HEK293 (cell line): ENCODE results near the gene DRC7.

Source experiments
- CTCF ChIA-PET: fragments of 350-600 bp; formaldehyde crosslinking; extraction: SDS; loops from one replicate; lab custom pipeline; 2021; ENCODE audit warnings: antibody characterized with exemption; lab: Yijun Ruan, JAX
- POLR2A ChIA-PET: fragments of 300-600 bp; formaldehyde crosslinking; extraction: SDS; loops from one replicate; lab custom pipeline; 2020; ENCODE audit warnings: antibody characterized with exemption, inconsistent platforms; lab: Yijun Ruan, JAX
- H3K27ac ChIP-seq: fragments of 200-500 bp; sonication (Bioruptor generic); 2 replicates; pipeline ENCODE4 v1.5.1; 2014; ENCODE audit warnings: low read depth, low read length, control low read depth, inconsistent platforms; ENCODE audit errors: extremely low read depth
- H3K36me3 ChIP-seq, 2 experiments: fragments of 200-500 bp in 1 of 2; sonication (Bioruptor generic) in 1 of 2; 1 replicate in 1 of 2; 2 replicates in 1 of 2; pipeline ENCODE4 v1.5.1; 2014 to 2017; ENCODE audit warnings: inconsistent platforms in 2 of 2, low read length in 2 of 2; ENCODE audit not compliant: control insufficient read depth in 2 of 2, insufficient read depth in 1 of 2
- H3K4me1 ChIP-seq: fragments of 200-500 bp; sonication (Bioruptor generic); 2 replicates; pipeline ENCODE4 v1.5.1; 2014; ENCODE audit warnings: mild to moderate bottlenecking, low read length, inconsistent platforms; ENCODE audit not compliant: control insufficient read depth, insufficient read depth
- H3K4me3 ChIP-seq: 2 replicates; pipeline ENCODE4 v1.5.1; 2011; ENCODE audit warnings: low read depth, mild to moderate bottlenecking, control low read depth, low read length, moderate library complexity
- H3K9me3 ChIP-seq: fragments of 200-500 bp; sonication (Bioruptor generic); 2 replicates; pipeline ENCODE4 v1.5.1; 2014; ENCODE audit warnings: low read depth, low read length, inconsistent platforms; ENCODE audit not compliant: control insufficient read depth, insufficient read depth
- ATF2 ChIP-seq: fragments of 450-650 bp; formaldehyde crosslinking; IDR thresholded peaks from 2 replicates; pipeline ENCODE4 v1.5.1; 2016; ENCODE audit warnings: missing biosample characterization, missing genetic modification characterization, low read depth
- GFI1B ChIP-seq: fragments of 450-650 bp; formaldehyde crosslinking; IDR thresholded peaks from 2 replicates; pipeline ENCODE4 v1.5.1; 2016; ENCODE audit warnings: missing biosample characterization, missing genetic modification characterization
- SETDB1 ChIP-seq: IDR thresholded peaks from one replicate; pipeline ENCODE4 v1.6.1; 2017; ENCODE audit warnings: mild to moderate bottlenecking, low read length, moderate library complexity, mixed read lengths; ENCODE audit not compliant: insufficient read length
- TRIM28 ChIP-seq: IDR thresholded peaks from 2 replicates; pipeline ENCODE4 v1.6.1; 2011; ENCODE audit warnings: low read length, control low read depth, borderline replicate concordance
- WT1 ChIP-seq: fragments of 450-650 bp; formaldehyde crosslinking; IDR thresholded peaks from 2 replicates; pipeline ENCODE4 v1.5.1; 2016; ENCODE audit warnings: missing biosample characterization, missing genetic modification characterization
- ZBTB17 ChIP-seq: fragments of 450-650 bp; formaldehyde crosslinking; IDR thresholded peaks from 2 replicates; pipeline ENCODE4 v1.5.1; 2016; ENCODE audit warnings: missing biosample characterization, missing genetic modification characterization
- ZBTB20 ChIP-seq: fragments of 450-650 bp; formaldehyde crosslinking; IDR thresholded peaks from 2 replicates; pipeline ENCODE4 v1.5.1; 2016; ENCODE audit warnings: missing biosample characterization, missing genetic modification characterization
- ZBTB48 ChIP-seq: fragments of 450-650 bp; formaldehyde crosslinking; IDR thresholded peaks from 2 replicates; pipeline ENCODE4 v1.5.1; 2016; ENCODE audit warnings: missing biosample characterization, missing genetic modification characterization
- ZBTB49 ChIP-seq: fragments of 450-650 bp; formaldehyde crosslinking; IDR thresholded peaks from 2 replicates; pipeline ENCODE4 v1.5.1; 2016; ENCODE audit warnings: missing biosample characterization, missing genetic modification characterization, low read depth
- ZBTB8A ChIP-seq: fragments of 450-650 bp; formaldehyde crosslinking; IDR thresholded peaks from 2 replicates; pipeline ENCODE4 v1.5.1; 2016; ENCODE audit warnings: missing biosample characterization, missing genetic modification characterization
- ZNF133 ChIP-seq: fragments of 450-650 bp; formaldehyde crosslinking; IDR thresholded peaks from 2 replicates; pipeline ENCODE4 v1.5.1; 2016; ENCODE audit warnings: missing biosample characterization, missing genetic modification characterization
- ZNF140 ChIP-seq: fragments of 450-650 bp; formaldehyde crosslinking; IDR thresholded peaks from 2 replicates; pipeline ENCODE4 v1.5.1; 2016; ENCODE audit warnings: missing biosample characterization, missing genetic modification characterization
- ZNF211 ChIP-seq: fragments of 450-650 bp; formaldehyde crosslinking; IDR thresholded peaks from 2 replicates; pipeline ENCODE4 v1.5.1; 2016; ENCODE audit warnings: low read depth, missing biosample characterization, missing genetic modification characterization
- ZNF398 ChIP-seq: fragments of 450-650 bp; formaldehyde crosslinking; IDR thresholded peaks from 2 replicates; pipeline ENCODE4 v1.5.1; 2017; ENCODE audit warnings: missing biosample characterization, missing genetic modification characterization
- ZNF433 ChIP-seq: fragments of 450-650 bp; formaldehyde crosslinking; IDR thresholded peaks from 2 replicates; pipeline ENCODE4 v1.5.1; 2016; ENCODE audit warnings: missing biosample characterization, missing genetic modification characterization, low read depth
- ZNF514 ChIP-seq: fragments of 450-650 bp; formaldehyde crosslinking; IDR thresholded peaks from 2 replicates; pipeline ENCODE4 v1.5.1; 2016; ENCODE audit warnings: missing biosample characterization, missing genetic modification characterization
- ZNF548 ChIP-seq: fragments of 450-650 bp; formaldehyde crosslinking; IDR thresholded peaks from 2 replicates; pipeline ENCODE4 v1.5.1; 2016; ENCODE audit warnings: missing biosample characterization, missing genetic modification characterization
- ZNF571 ChIP-seq: fragments of 450-650 bp; formaldehyde crosslinking; IDR thresholded peaks from 2 replicates; pipeline ENCODE4 v1.5.0; 2017; ENCODE audit warnings: missing biosample characterization, missing genetic modification characterization
- ZNF624 ChIP-seq: fragments of 450-650 bp; formaldehyde crosslinking; IDR thresholded peaks from 2 replicates; pipeline ENCODE4 v1.5.1; 2017; ENCODE audit warnings: missing biosample characterization, missing genetic modification characterization
- ZNF76 ChIP-seq: fragments of 450-650 bp; formaldehyde crosslinking; IDR thresholded peaks from 2 replicates; pipeline ENCODE4; 2016; ENCODE audit warnings: low read depth, missing biosample characterization, missing genetic modification characterization, borderline replicate concordance
- ZNF785 ChIP-seq: fragments of 450-650 bp; formaldehyde crosslinking; IDR thresholded peaks from 2 replicates; pipeline ENCODE4 v1.5.1; 2016; ENCODE audit warnings: missing biosample characterization, missing genetic modification characterization
- ZSCAN30 ChIP-seq: fragments of 450-650 bp; IDR thresholded peaks from 2 replicates; pipeline ENCODE4 v1.5.1; 2018; ENCODE audit warnings: missing biosample characterization, mild to moderate bottlenecking, missing genetic modification characterization, moderate library complexity

DRC7 gene

GRCh38 chr16:57766714-57767348 is 72.2 kb downstream of the DRC7 start:
- no peak overlapping the region for H3K27ac ChIP-seq
- no peak overlapping the region for H3K4me3 ChIP-seq
- peaks cover 0 to 16% of the 10 kb centered on the region in 2 experiments; a peak in 2 of 3 replicates for H3K36me3 ChIP-seq
- ChIA-PET POLR2A (no interaction called here), CTCF (no interaction called here)
- H3K9me3 ChIP-seq: no peaks in the 10 kb centered on the region
- peaks cover 4% of the 10 kb centered on the region for H3K4me1 ChIP-seq
- no peak for TF ChIP-seq TRIM28

GRCh38 chr16:57769541-57770145 is 75.0 kb downstream of the DRC7 start:
- ChIA-PET CTCF (interaction anchor here (0.6 to 0.7 kb wide), 2 partner anchors 13 to 379 kb away, joined by 3 read pairs; no protein-coding TSS in a partner anchor), POLR2A (no interaction called here)
- Histone ChIP-seq H3K4me1 (no peaks in the 10 kb centered on the region), H3K4me3 (no peak overlapping the region), H3K9me3 (no peaks in the 10 kb centered on the region), H3K36me3 (peaks cover 0 to 16% of the 10 kb centered on the region in 2 experiments; a peak in 2 of 3 replicates), H3K27ac (no peak overlapping the region)
- TF ChIP-seq ZNF398 (tag by site-specific recombination) (no peak), ZNF785 (tag by site-specific recombination) (no peak), GFI1B (tag by site-specific recombination) (no peak), ZNF514 (tag by site-specific recombination) (no peak), ZNF76 (tag by site-specific recombination) (no peak), ZSCAN30 (tag by site-specific recombination) (no peak), ZNF571 (tag by site-specific recombination) (no peak)

- H3K27ac ChIP-seq: no peak overlapping the region
- no peak for TF ChIP-seq WT1 (tag by site-specific recombination)
- no peaks in the 10 kb centered on the region for H3K4me1 ChIP-seq
- H3K36me3 ChIP-seq: peaks cover 0 to 15% of the 10 kb centered on the region in 2 experiments; a peak in 2 of 3 replicates
- H3K9me3 ChIP-seq: no peaks in the 10 kb centered on the region
- no peak overlapping the region for H3K4me3 ChIP-seq
- CTCF ChIA-PET: interaction anchor here (0.6 to 0.7 kb wide), 2 partner anchors 14 to 380 kb away, joined by 3 read pairs; no protein-coding TSS in a partner anchor
- POLR2A ChIA-PET: interaction anchor here (0.6 kb wide), 1 partner anchor 11 kb away, joined by 3 read pairs; no protein-coding TSS in a partner anchor
These were observed 75.8 kb downstream of the DRC7 start for GRCh38 chr16:57770361-57770760.

GRCh38 chr16:57771141-57771785 is 76.7 kb downstream of the DRC7 start:
- ChIA-PET POLR2A (no interaction called here), CTCF (no interaction called here)
- H3K36me3 ChIP-seq: peaks cover 0 to 13% of the 10 kb centered on the region in 2 experiments; a peak in 2 of 3 replicates
- H3K4me3 ChIP-seq: no peak overlapping the region
- no peaks in the 10 kb centered on the region for H3K4me1 ChIP-seq
- H3K9me3 ChIP-seq: no peaks in the 10 kb centered on the region
- H3K27ac ChIP-seq: no peak overlapping the region
- TF ChIP-seq ZNF133 (no peak), ZNF433 (tag by site-specific recombination) (no peak), ZBTB17 (no peak), ZBTB49 (tag by site-specific recombination) (no peak), ATF2 (tag by site-specific recombination) (no peak), ZBTB8A (no peak), SETDB1 (no peak), ZNF548 (tag by site-specific recombination) (no peak), ZNF211 (tag by site-specific recombination) (no peak), ZNF140 (tag by site-specific recombination) (no peak), ZBTB20 (tag by site-specific recombination) (no peak), ZNF624 (tag by site-specific recombination) (no peak), ZBTB48 (tag by site-specific recombination) (no peak)
